Endodermal cell (in vitro differentiated cells): Measurements from ENCODE around the gene TYSND1. TPM values are rescaled to one million over a fixed set of nuclear protein-coding genes. Genes with fewer than 3 reads are reported as not detected.

Experiments
- DNase-seq: peaks from one replicate; pipeline ENCODE4 v3.0.0-alpha.2; 2017
- H3K27ac ChIP-seq: 2 replicates; pipeline ENCODE4 v1.5.1; 2013; ENCODE audit warnings: mild to moderate bottlenecking, low read depth, low read length, moderate library complexity
- H3K27me3 ChIP-seq: 2 replicates; pipeline ENCODE4 v1.6.1; 2013; ENCODE audit warnings: mild to moderate bottlenecking, low read length, moderate library complexity; ENCODE audit not compliant: insufficient read depth, control insufficient read depth, poor library complexity, severe bottlenecking
- H3K36me3 ChIP-seq: 2 replicates; pipeline ENCODE4 v1.7.0; 2013; ENCODE audit warnings: mild to moderate bottlenecking, low read length, moderate library complexity; ENCODE audit not compliant: control insufficient read depth, insufficient read depth
- H3K4me1 ChIP-seq: one replicate; pipeline ENCODE4 v1.7.0; 2013; ENCODE audit warnings: low read length; ENCODE audit not compliant: control insufficient read depth, insufficient read depth
- H3K4me3 ChIP-seq: 2 replicates; pipeline ENCODE4 v1.5.1; 2013; ENCODE audit warnings: mild to moderate bottlenecking, low read length, moderate library complexity
- H3K9ac ChIP-seq: 2 replicates; pipeline ENCODE4 v1.6.1; 2013; ENCODE audit warnings: mild to moderate bottlenecking, low read length, moderate library complexity; ENCODE audit not compliant: poor library complexity, severe bottlenecking; ENCODE audit errors: extremely low read depth
- H3K9me3 ChIP-seq: 2 replicates; pipeline ENCODE4 v1.6.1; 2013; ENCODE audit warnings: mild to moderate bottlenecking, low read length, moderate library complexity; ENCODE audit not compliant: control insufficient read depth
- H3K27ac Mint-ChIP-seq: 2 replicates; pipeline ENCODE4 v1.8.0; 2020; ENCODE audit warnings: mixed read lengths
- H3K27me3 Mint-ChIP-seq: 2 replicates; pipeline ENCODE4 v1.8.0; 2021; ENCODE audit warnings: mild to moderate bottlenecking, mixed read lengths; ENCODE audit not compliant: insufficient read depth
- H3K36me3 Mint-ChIP-seq: 2 replicates; pipeline ENCODE4 v1.8.0; 2020; ENCODE audit warnings: low read depth, mixed read lengths
- H3K4me1 Mint-ChIP-seq: 2 replicates; pipeline ENCODE4 v1.8.0; 2020; ENCODE audit warnings: mixed read lengths
- H3K4me3 Mint-ChIP-seq: 2 replicates; pipeline ENCODE4 v1.8.0; 2020; ENCODE audit warnings: mild to moderate bottlenecking, moderate library complexity, mixed read lengths
- H3K9me3 Mint-ChIP-seq: 2 replicates; pipeline ENCODE4 v1.8.0; 2020; ENCODE audit warnings: mild to moderate bottlenecking, mixed read lengths
- CTCF ChIP-seq: fragments of 200-600 bp; sonication (generic); conservative IDR thresholded peaks from 2 replicates; pipeline ENCODE4 v1.5.0; 2021; ENCODE audit warnings: antibody characterized with exemption, mild to moderate bottlenecking
- WGBS, 2 experiments: methylation state at CpG; one replicate each; pipeline versions ENCODE4 v1.1.5 to v1.1.7; 2013; ENCODE audit warnings: missing lambda C conversion rate in 2 of 2, mixed read lengths in 1 of 2; ENCODE audit not compliant: insufficient coverage in 1 of 2, insufficient read length in 1 of 2; 5-methylcytosine and 5-hydroxymethylcytosine counted together
- total RNA-seq, 2 donors: library from RNA; stranded (reverse); fragmentation: NEBNext Ultra II Directional in 1 of 2; extraction: Animal tissue kit (Norgen Biotek cat#: 25700) in 1 of 2; gene quantifications; 2 replicates in 1 of 2; 3 replicates in 1 of 2; pipeline ENCODE4 v1.2.1, GENCODE V29; 2021

The TYSND1 gene
- total RNA-seq, 2 donors from 2014 or later = 13.1 to 13.6 TPM

- Mint-ChIP-seq H3K4me3 (no peak overlapping the region), H3K36me3 (peaks cover 19% of the 10 kb centered on the region), H3K27me3 (no peaks in the 10 kb centered on the region), H3K27ac (no peak overlapping the region), H3K9me3 (peaks cover 2% of the 10 kb centered on the region), H3K4me1 (peaks cover 8% of the 10 kb centered on the region)
- DNase-seq = no peak
- H3K4me3 ChIP-seq = no peak overlapping the region
- WGBS, 2 experiments = 92% methylated on average over 6 to 8 of the region's 8 CpGs
- no peaks in the 10 kb centered on the region for H3K27me3 ChIP-seq
- no peak for TF ChIP-seq CTCF
- no peaks in the 10 kb centered on the region for H3K4me1 ChIP-seq
- no peaks in the 10 kb centered on the region for H3K9me3 ChIP-seq
- no peak overlapping the region for H3K27ac ChIP-seq
- H3K36me3 ChIP-seq = no peaks in the 10 kb centered on the region
- no peak overlapping the region for H3K9ac ChIP-seq
These were observed 26.9 kb downstream of the TYSND1 start for GRCh38 chr10:70119623-70120022.

- no peaks in the 10 kb centered on the region for H3K27me3 Mint-ChIP-seq
These were observed 27.3 kb downstream of the TYSND1 start for GRCh38 chr10:70119197-70119596.

GRCh38 chr10:70118196-70118595, 28.3 kb downstream of the TYSND1 start:
- TF ChIP-seq CTCF = no peak
- Histone ChIP-seq H3K9ac (no peak overlapping the region), H3K36me3 (no peaks in the 10 kb centered on the region), H3K27ac (no peak overlapping the region), H3K4me3 (no peak overlapping the region), H3K27me3 (no peaks in the 10 kb centered on the region), H3K9me3 (no peaks in the 10 kb centered on the region), H3K4me1 (no peaks in the 10 kb centered on the region)
- Mint-ChIP-seq H3K4me1 (peaks cover 6% of the 10 kb centered on the region), H3K27me3 (no peaks in the 10 kb centered on the region), H3K4me3 (no peak overlapping the region), H3K36me3 (peaks cover 20% of the 10 kb centered on the region), H3K27ac (no peak overlapping the region), H3K9me3 (no peaks in the 10 kb centered on the region)
- DNase-seq = no peak
- 93% methylated on average over 3 of the region's 3 CpGs; no CpG with 5 or more reads in 1 of the 2 experiments for WGBS, 2 experiments

More at GRCh38 chr10:70119197-70119596, 27.3 kb downstream of the TYSND1 start:
- no peak for TF ChIP-seq CTCF
- H3K27ac ChIP-seq = no peak overlapping the region
- H3K27me3 ChIP-seq = no peaks in the 10 kb centered on the region
- Mint-ChIP-seq H3K4me1 (peaks cover 8% of the 10 kb centered on the region), H3K36me3 (peaks cover 15% of the 10 kb centered on the region), H3K9me3 (no peaks in the 10 kb centered on the region), H3K27ac (no peak overlapping the region), H3K4me3 (no peak overlapping the region)
- no peak overlapping the region for H3K4me3 ChIP-seq
- no peaks in the 10 kb centered on the region for H3K36me3 ChIP-seq
- no peak for DNase-seq
- no peaks in the 10 kb centered on the region for H3K9me3 ChIP-seq
- H3K9ac ChIP-seq = no peak overlapping the region
- 90 to 91% methylated on average over 5 to 7 of the region's 7 CpGs for WGBS, 2 experiments
- no peaks in the 10 kb centered on the region for H3K4me1 ChIP-seq
